ENCODE data around the gene NLRP5. TPM values are rescaled to one million over a fixed set of nuclear protein-coding genes. Genes with fewer than 3 reads are reported as not detected.

The NLRP5 gene
- total RNA-seq, 1 donor from 2014 or later: not detected

DNA sequence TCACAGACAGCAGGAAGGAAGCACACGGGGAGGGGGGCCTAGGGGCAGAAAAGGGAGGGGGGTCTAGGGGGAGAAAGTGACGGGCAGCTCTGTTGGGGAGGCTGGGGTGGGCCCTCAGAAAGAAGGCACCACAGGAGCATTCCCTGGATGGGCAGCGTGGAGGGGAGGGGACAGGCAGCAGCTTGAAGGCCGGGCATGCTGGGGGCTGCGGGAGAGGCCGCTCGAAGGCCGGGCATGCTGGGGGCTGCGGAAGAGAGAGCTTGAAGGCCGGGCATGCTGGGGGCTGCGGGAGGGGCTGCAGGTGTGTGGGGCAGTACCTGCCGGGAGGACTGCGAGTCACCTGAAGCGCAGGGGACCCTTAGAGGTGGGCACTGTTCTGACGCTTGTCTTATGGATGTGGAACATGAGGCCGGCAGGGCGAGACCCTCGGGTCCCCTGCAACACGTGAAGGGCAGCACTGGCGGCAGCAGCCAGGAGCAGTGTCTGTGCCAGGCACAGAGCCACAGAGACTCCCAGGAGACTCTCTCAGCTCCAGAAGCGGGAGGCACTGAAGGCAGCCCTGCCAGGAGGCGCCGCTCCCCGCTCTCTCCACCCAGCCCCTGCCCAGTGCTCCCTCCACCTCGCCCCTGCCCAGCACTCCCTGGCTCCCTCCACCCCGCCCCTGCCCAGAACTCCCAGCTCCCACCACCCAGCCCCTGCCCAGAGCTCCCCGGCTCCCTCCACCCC, 121.2 kb downstream of the NLRP5 start:
- Histone ChIP-seq H3K4me1 (peaks cover 83% of the 10 kb centered on the region), H3K4me3 (peak overlapping the region; percentile 19 to 35), H3K27ac (peak overlapping the region; percentile 58)

DNA sequence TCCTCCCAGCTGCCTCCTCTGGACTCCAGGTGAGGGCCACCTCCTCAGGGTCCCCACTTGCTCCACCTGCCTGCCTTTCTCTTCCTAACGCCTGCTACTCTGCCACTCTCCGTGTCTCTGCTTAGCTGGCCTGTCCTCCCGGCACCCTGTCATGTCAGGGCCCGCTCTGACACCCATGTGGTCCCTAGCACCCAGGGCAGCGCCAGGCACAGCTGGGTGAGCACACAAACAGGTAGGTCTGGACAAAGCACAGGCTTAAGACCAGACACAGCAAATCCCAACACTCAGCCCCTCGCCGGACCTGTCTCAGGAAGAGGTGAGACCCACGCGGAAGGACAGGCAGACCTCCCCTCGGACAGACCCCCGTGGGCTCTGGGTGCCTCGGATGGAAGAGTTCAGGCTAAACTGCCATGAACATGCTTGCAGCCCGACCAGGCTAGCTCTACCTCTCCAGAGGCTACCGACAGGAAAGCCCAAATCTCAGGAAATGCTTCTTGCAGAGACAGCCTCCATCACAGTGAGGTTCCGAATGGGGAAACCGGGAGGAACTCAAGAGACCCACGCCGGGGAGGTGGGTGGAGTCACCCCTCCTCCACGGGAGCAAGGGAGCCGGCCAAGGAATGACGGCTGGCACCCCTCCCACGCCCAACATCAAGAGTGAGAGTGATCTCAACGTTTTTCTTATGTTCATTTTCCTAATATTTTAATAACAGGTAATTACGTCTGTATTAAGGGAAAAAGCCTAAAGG, 122.0 kb downstream of the NLRP5 start:
- H3K4me3 ChIP-seq: peak overlapping the region; percentile 19 to 35
- no peak for DNase-seq (ENCODE audit: extremely low spot score in 2 of 2)
- no peaks in the 10 kb centered on the region for H3K36me3 ChIP-seq
- no peak for TF ChIP-seq POLR2A (IDR thresholded peaks at IDR 0.05)
- TF ChIP-seq, protein P1, sequence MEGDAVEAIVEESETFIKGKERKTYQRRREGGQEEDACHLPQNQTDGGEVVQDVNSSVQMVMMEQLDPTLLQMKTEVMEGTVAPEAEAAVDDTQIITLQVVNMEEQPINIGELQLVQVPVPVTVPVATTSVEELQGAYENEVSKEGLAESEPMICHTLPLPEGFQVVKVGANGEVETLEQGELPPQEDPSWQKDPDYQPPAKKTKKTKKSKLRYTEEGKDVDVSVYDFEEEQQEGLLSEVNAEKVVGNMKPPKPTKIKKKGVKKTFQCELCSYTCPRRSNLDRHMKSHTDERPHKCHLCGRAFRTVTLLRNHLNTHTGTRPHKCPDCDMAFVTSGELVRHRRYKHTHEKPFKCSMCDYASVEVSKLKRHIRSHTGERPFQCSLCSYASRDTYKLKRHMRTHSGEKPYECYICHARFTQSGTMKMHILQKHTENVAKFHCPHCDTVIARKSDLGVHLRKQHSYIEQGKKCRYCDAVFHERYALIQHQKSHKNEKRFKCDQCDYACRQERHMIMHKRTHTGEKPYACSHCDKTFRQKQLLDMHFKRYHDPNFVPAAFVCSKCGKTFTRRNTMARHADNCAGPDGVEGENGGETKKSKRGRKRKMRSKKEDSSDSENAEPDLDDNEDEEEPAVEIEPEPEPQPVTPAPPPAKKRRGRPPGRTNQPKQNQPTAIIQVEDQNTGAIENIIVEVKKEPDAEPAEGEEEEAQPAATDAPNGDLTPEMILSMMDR (IDR thresholded peaks at IDR 0.05): no peak
- TF ChIP-seq POLR2AphosphoS5 (IDR thresholded peaks at IDR 0.05; ENCODE audit: insufficient read depth in 1 of 2, low read depth in 1 of 2): no peak
- H3K4me1 ChIP-seq: peaks cover 91% of the 10 kb centered on the region
- no peaks in the 10 kb centered on the region for H3K27me3 ChIP-seq
- peak overlapping the region; percentile 58 for H3K27ac ChIP-seq
- intact Hi-C loops (cut with DNase I): loop anchor here (5.0 kb wide), 1 partner anchor 34 kb away; the partner anchor contains the start of gene ZNF444
- H3K9me3 ChIP-seq: no peaks in the 10 kb centered on the region

More for the DNA sequence above, 121.2 kb downstream of the NLRP5 start:
- DNase-seq (ENCODE audit: extremely low spot score in 2 of 2): no peak
- TF ChIP-seq POLR2AphosphoS5 (IDR thresholded peaks at IDR 0.05; ENCODE audit: insufficient read depth in 1 of 2, low read depth in 1 of 2) (no peak), POLR2A (IDR thresholded peaks at IDR 0.05) (no peak)
- TF ChIP-seq, protein P1 (IDR thresholded peaks at IDR 0.05): no peak
- Histone ChIP-seq H3K36me3 (no peaks in the 10 kb centered on the region), H3K9me3 (no peaks in the 10 kb centered on the region), H3K27me3 (no peaks in the 10 kb centered on the region)
- intact Hi-C loops (cut with DNase I): loop anchor here (5.0 kb wide), 1 partner anchor 35 kb away; the partner anchor contains the start of gene ZNF444

DNA sequence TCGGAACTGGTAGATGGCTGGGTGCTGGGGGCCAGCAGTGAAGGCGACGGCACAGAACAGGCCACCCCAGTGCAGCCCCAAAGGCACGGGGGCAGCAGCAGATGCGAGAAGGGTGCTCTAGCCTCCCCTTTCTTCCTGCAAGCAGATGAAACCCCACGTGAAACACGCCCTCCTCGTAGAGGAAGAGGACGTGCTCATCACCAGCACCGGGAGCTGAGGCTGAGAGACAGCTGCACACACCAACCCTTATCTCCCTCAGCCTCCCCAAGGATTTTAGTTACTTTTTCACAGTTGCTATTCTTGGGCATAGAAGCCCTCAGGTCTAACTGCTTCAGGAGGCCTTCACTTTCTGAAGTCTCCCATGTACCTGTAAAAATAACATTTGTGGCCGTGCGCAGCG, 122.7 kb downstream of the NLRP5 start:
- TF ChIP-seq POLR2A (IDR thresholded peaks at IDR 0.05): no peak
- TF ChIP-seq, protein P1 (IDR thresholded peaks at IDR 0.05): no peak
- TF ChIP-seq POLR2AphosphoS5 (IDR thresholded peaks at IDR 0.05; ENCODE audit: insufficient read depth in 1 of 2, low read depth in 1 of 2): no peak
- intact Hi-C loops (cut with DNase I): loop anchor here (5.0 kb wide), 1 partner anchor 33 kb away; the partner anchor contains the start of gene ZNF444
- Histone ChIP-seq H3K9me3 (no peaks in the 10 kb centered on the region), H3K27ac (peak overlapping the region; percentile 58), H3K27me3 (no peaks in the 10 kb centered on the region), H3K4me1 (peaks cover 97% of the 10 kb centered on the region), H3K4me3 (peak overlapping the region; percentile 19 to 35), H3K36me3 (no peaks in the 10 kb centered on the region)
- no peak for DNase-seq (ENCODE audit: extremely low spot score in 2 of 2)

- H3K36me3 ChIP-seq: no peaks in the 10 kb centered on the region
- DNase-seq (ENCODE audit: extremely low spot score in 2 of 2): no peak
- H3K9me3 ChIP-seq: no peaks in the 10 kb centered on the region
- H3K4me1 ChIP-seq: peaks cover 100% of the 10 kb centered on the region
- H3K27me3 ChIP-seq: no peaks in the 10 kb centered on the region
- TF ChIP-seq POLR2AphosphoS5 (IDR thresholded peaks at IDR 0.05; ENCODE audit: insufficient read depth in 1 of 2, low read depth in 1 of 2) (peak; percentile 11 to 29), POLR2A (IDR thresholded peaks at IDR 0.05) (no peak)
- intact Hi-C loops (cut with DNase I): no loop called here
- H3K27ac ChIP-seq: peak overlapping the region; percentile 34
- H3K4me3 ChIP-seq: peak overlapping the region in 1 of 2 donors; percentile 3
Measured at GRCh38 chr19:56110515-56111448, 124.2 kb downstream of the NLRP5 start.

Small RNAs within 50 kb of the gene (small RNA-seq; reads per million reads assigned to genes)
- not detected for gene RF00019

Other genes with a start within 250 kb of the NLRP5 start
- gene NLRP9, start 248.4 kb upstream of the NLRP5 start, total RNA-seq: not detected
- not detected for gene RFPL4A, start 227.7 kb upstream of the NLRP5 start, total RNA-seq
- gene RFPL4AL1, start 217.7 kb upstream of the NLRP5 start, total RNA-seq: not detected
- not detected for gene NLRP11, start 154.8 kb upstream of the NLRP5 start, total RNA-seq
- not detected for gene NLRP4, start 150.2 kb upstream of the NLRP5 start, total RNA-seq
- not detected for gene NLRP13, start 54.4 kb upstream of the NLRP5 start, total RNA-seq
- gene NLRP8, start 38.9 kb upstream of the NLRP5 start, total RNA-seq: not detected
- gene ZNF787, start 134.5 kb downstream of the NLRP5 start, total RNA-seq: 13.5 TPM
- gene ZNF444, start 154.5 kb downstream of the NLRP5 start, total RNA-seq: 28.7 TPM
- not detected for gene GALP, start 189.2 kb downstream of the NLRP5 start, total RNA-seq
- gene ZSCAN5B, start 211.0 kb downstream of the NLRP5 start, total RNA-seq: not detected
- not detected for gene ZSCAN5C, start 215.5 kb downstream of the NLRP5 start, total RNA-seq

Data from vagina (tissue), 2 donors.